ENCODE data around the gene ITIH1. TPM values are rescaled to one million over a fixed set of nuclear protein-coding genes. Genes with fewer than 3 reads are reported as not detected.
A peak's percentile ranks its signal among the peaks of the same experiment; 100 is the strongest.

The ITIH1 gene
- total and polyA plus RNA-seq, 2 donors (not counting 3 experiments of a cell fraction or from before 2014, with no cell fraction given): not detected

DNA sequence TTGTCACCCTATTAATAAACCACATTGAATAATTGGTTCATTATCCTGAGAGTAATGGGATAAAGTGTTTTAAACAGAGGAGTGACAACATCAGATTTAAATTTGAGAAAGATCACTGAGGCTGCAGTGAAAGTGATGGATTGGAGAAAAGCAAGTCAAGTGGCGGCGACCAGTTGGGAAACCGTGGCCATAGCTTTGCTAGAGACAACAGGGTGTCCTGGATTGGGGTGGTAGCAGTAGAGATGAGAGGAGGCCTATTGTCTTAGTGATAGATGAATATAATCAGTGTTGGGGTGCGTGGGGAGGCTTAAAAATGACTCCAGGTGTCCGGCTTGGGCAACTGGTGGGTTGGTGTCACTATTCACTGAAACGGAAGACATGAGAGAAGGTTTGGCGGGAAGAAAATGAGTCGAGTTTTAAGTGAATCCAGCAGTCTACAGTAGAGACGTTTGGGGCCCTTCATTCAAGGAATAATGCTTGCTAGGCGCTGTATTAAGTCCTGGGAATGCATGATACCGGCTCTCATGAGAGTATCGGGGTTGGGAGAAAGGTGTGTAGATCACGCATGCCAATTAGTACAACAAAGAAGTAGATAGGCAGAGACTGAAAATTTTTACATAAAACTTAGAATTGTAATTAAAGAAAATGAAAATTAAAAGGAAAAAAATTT lies 7.5 kb upstream of the ITIH1 start:
- intact Hi-C loops (cut with micrococcal nuclease): no loop called here
- ChIA-PET CTCF (interaction anchor here (0.9 to 1.6 kb wide), 2 partner anchors 27 to 51 kb away, joined by 3 to 11 read pairs; no protein-coding TSS in a partner anchor), POLR2A (no interaction called here)
- Histone ChIP-seq H3K79me2 (ENCODE audit: control insufficient read depth, insufficient read depth, low read length) (peaks cover 13% of the 10 kb centered on the region), H3K9me1 (replicated peaks; ENCODE audit: control insufficient read depth, extremely low read depth, insufficient read depth, low read length) (no peaks in the 10 kb centered on the region), H2AFZ (ENCODE audit: low read depth, low read length) (peak overlapping the region; percentile 91), H3K36me3 (ENCODE audit: control insufficient read depth in 2 of 2, extremely low read depth in 1 of 2, insufficient read depth in 2 of 2, low read length in 2 of 2) (peaks cover 3 to 8% of the 10 kb centered on the region in 2 experiments), H3K27me3 (ENCODE audit: control insufficient read depth in 2 of 2, insufficient read depth in 2 of 2, low read length in 2 of 2) (no peaks in the 10 kb centered on the region), H3K27ac (ENCODE audit: insufficient read depth, low read depth, low read length) (no peak overlapping the region), H3K9ac (replicated peaks; ENCODE audit: extremely low read depth, insufficient read depth, low read length) (peak overlapping the region; percentile 67), H3K4me1 (ENCODE audit: control insufficient read depth, extremely low read depth, insufficient read depth, low read length) (peaks cover 12% of the 10 kb centered on the region), H3K4me2 (ENCODE audit: insufficient read depth, low read length) (peak overlapping the region; percentile 98), H4K20me1 (replicated peaks; ENCODE audit: control insufficient read depth, extremely low read depth, insufficient read depth, low read length) (no peaks in the 10 kb centered on the region), H3K4me3 (replicated peaks in 1 of 3; ENCODE audit: insufficient read depth in 1 of 3, low read depth in 1 of 3, low read length in 3 of 3) (peak overlapping the region; percentile 34 to 81 (median 73)), H3K9me3 (replicated peaks; ENCODE audit: control insufficient read depth, insufficient read depth, low read length) (no peaks in the 10 kb centered on the region)
- TSS peak; percentile 52 for BruUV-seq (replicated peaks)
- no peak for TF ChIP-seq JUN (IDR thresholded peaks at IDR 0.05; ENCODE audit: borderline replicate concordance, insufficient read depth, insufficient read length, low read depth)
- no peak for TF ChIP-seq FOS (IDR thresholded peaks at IDR 0.05; ENCODE audit: borderline replicate concordance, insufficient read depth, low read length)
- no peak for TF ChIP-seq GATA2 (IDR thresholded peaks at IDR 0.05; ENCODE audit: insufficient read depth, insufficient read length, low read depth, low read length)
- TF ChIP-seq EZH2 (IDR thresholded peaks at IDR 0.05; ENCODE audit: borderline replicate concordance, low read depth, low read length, severe bottlenecking): no peak
- TF ChIP-seq, protein P1, sequence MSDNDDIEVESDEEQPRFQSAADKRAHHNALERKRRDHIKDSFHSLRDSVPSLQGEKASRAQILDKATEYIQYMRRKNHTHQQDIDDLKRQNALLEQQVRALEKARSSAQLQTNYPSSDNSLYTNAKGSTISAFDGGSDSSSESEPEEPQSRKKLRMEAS (IDR thresholded peaks at IDR 0.05; ENCODE audit: insufficient read depth, insufficient read length): no peak
- TF ChIP-seq, protein P2, sequence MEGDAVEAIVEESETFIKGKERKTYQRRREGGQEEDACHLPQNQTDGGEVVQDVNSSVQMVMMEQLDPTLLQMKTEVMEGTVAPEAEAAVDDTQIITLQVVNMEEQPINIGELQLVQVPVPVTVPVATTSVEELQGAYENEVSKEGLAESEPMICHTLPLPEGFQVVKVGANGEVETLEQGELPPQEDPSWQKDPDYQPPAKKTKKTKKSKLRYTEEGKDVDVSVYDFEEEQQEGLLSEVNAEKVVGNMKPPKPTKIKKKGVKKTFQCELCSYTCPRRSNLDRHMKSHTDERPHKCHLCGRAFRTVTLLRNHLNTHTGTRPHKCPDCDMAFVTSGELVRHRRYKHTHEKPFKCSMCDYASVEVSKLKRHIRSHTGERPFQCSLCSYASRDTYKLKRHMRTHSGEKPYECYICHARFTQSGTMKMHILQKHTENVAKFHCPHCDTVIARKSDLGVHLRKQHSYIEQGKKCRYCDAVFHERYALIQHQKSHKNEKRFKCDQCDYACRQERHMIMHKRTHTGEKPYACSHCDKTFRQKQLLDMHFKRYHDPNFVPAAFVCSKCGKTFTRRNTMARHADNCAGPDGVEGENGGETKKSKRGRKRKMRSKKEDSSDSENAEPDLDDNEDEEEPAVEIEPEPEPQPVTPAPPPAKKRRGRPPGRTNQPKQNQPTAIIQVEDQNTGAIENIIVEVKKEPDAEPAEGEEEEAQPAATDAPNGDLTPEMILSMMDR (IDR thresholded peaks at IDR 0.05; ENCODE audit: extremely low read depth in 1 of 2, insufficient read depth in 1 of 2, low read depth in 1 of 2, low read length in 2 of 2): no peak
- TF ChIP-seq POLR2A (IDR thresholded peaks at IDR 0.05; ENCODE audit: low read depth, low read length): no peak
- TF ChIP-seq MYC (IDR thresholded peaks at IDR 0.05; ENCODE audit: low read depth, low read length): no peak
- no peak for TF ChIP-seq POLR2AphosphoS5 (IDR thresholded peaks at IDR 0.05; ENCODE audit: insufficient read depth, low read depth, low read length)
- FAIRE-seq (no peak), DNase-seq (ENCODE audit: low read depth, low spot score) (no peak)
- dilution Hi-C loops (cut with MboI; ENCODE audit: extremely low pct_ligation_motif_present, low sequenced_read_pairs): no loop called here

Data from endothelial cell of umbilical vein (primary cell).